NK-92 treated with Interleukin-12 subunit alpha and Interleukin-12 subunit beta, amount 100 ng/mL, for 24 hours (cell line): ENCODE measurements around the gene FRAS1.

Source experiments
- DNase-seq: peaks from one replicate; lab custom pipeline; 2025; lab: John Stamatoyannopoulos, UW

Gene FRAS1

GRCh38 chr4:78585633-78586032 lies 528.5 kb downstream of the FRAS1 start:
- DNase-seq: no peak

GRCh38 chr4:78588894-78589545 lies 531.9 kb downstream of the FRAS1 start:
- DNase-seq: no peak

- no peak for DNase-seq
Measured at GRCh38 chr4:78591404-78591803, 534.3 kb downstream of the FRAS1 start.

- no peak for DNase-seq
Measured at GRCh38 chr4:78592088-78592783, 535.1 kb downstream of the FRAS1 start.
